CD8-positive, alpha-beta memory T cell (primary cell): Measurements from ENCODE around the gene FMN1. TPM values are rescaled to one million over a fixed set of nuclear protein-coding genes. Genes with fewer than 3 reads are reported as not detected.

ENCODE experiments used
- CTCF ChIA-PET: fragments of 350-600 bp; sonication (Branson Sonifier 250); formaldehyde crosslinking; loops from one replicate; lab custom pipeline; 2021; ENCODE audit warnings: antibody characterized with exemption; lab: Charles Lee
- POLR2A ChIA-PET: fragments of 350-600 bp; sonication (Branson Sonifier 250); formaldehyde crosslinking; loops from one replicate; lab custom pipeline; 2021; ENCODE audit warnings: antibody characterized with exemption; lab: Charles Lee
- DNase-seq, 5 donors: peaks; one replicate each; pipeline versions ENCODE4 v3.0.0 to v3.0.0-alpha.2; 2020 to 2022; ENCODE audit warnings: mixed read lengths in 1 of 5
- H3K27ac ChIP-seq: one replicate; pipeline ENCODE4 v1.7.0; 2013; ENCODE audit warnings: low read depth, mild to moderate bottlenecking, low read length, moderate library complexity
- H3K27me3 ChIP-seq: 2 replicates; pipeline ENCODE4 v1.7.0; 2013; ENCODE audit warnings: low read length, mild to moderate bottlenecking; ENCODE audit not compliant: insufficient read depth, poor library complexity, severe bottlenecking
- H3K36me3 ChIP-seq: 2 replicates; pipeline ENCODE4 v1.7.0; 2013; ENCODE audit warnings: mild to moderate bottlenecking, low read length, moderate library complexity; ENCODE audit not compliant: insufficient read depth
- H3K4me1 ChIP-seq: 2 replicates; pipeline ENCODE4 v1.7.0; 2013; ENCODE audit warnings: mild to moderate bottlenecking, low read length, moderate library complexity; ENCODE audit not compliant: insufficient read depth
- H3K4me3 ChIP-seq: 2 replicates; pipeline ENCODE4 v1.7.0; 2013; ENCODE audit warnings: mild to moderate bottlenecking, low read length
- H3K9me3 ChIP-seq: 2 replicates; pipeline ENCODE4 v1.7.0; 2013; ENCODE audit warnings: mild to moderate bottlenecking, low read length
- H3K27ac Mint-ChIP-seq, 8 donors: one replicate each; pipeline ENCODE4 v1.8.0; 2020 to 2021; ENCODE audit warnings: mixed read lengths in 8 of 8, mild to moderate bottlenecking in 6 of 8, inconsistent platforms in 3 of 8, moderate library complexity in 3 of 8
- H3K27me3 Mint-ChIP-seq, 2 donors: one replicate each; pipeline ENCODE4 v1.8.0; 2020 to 2021; ENCODE audit warnings: mixed read lengths in 2 of 2, mild to moderate bottlenecking in 1 of 2, moderate library complexity in 1 of 2
- H3K36me3 Mint-ChIP-seq, 3 donors: one replicate each; pipeline ENCODE4 v1.8.0; 2020 to 2021; ENCODE audit warnings: mixed read lengths in 3 of 3, inconsistent platforms in 1 of 3, mild to moderate bottlenecking in 1 of 3
- H3K4me1 Mint-ChIP-seq, 3 donors: one replicate each; pipeline ENCODE4 v1.8.0; 2020 to 2021; ENCODE audit warnings: mixed read lengths in 3 of 3, inconsistent platforms in 1 of 3, mild to moderate bottlenecking in 1 of 3
- H3K4me3 Mint-ChIP-seq, 7 donors: one replicate each; pipeline ENCODE4 v1.8.0; 2020 to 2021; ENCODE audit warnings: mixed read lengths in 7 of 7, mild to moderate bottlenecking in 6 of 7, moderate library complexity in 4 of 7, inconsistent platforms in 2 of 7
- H3K9me3 Mint-ChIP-seq, 5 donors: one replicate each; pipeline ENCODE4 v1.8.0; 2020 to 2022; ENCODE audit warnings: mixed read lengths in 5 of 5, mild to moderate bottlenecking in 3 of 5, moderate library complexity in 2 of 5, inconsistent platforms in 1 of 5
- polyA plus RNA-seq: library from polyadenylated mRNA; unstranded; fragments of 300-500 nt; fragmentation: Illumina TruSeq; gene quantifications from one replicate; pipeline ENCODE4 v1.2.3, GENCODE V29; 2021
- total RNA-seq, 2 experiments: library from RNA; stranded (reverse); gene quantifications; one replicate each; pipeline ENCODE4 v1.2.3, GENCODE V29; 2021

FMN1 gene
- total and polyA plus RNA-seq, 3 experiments from 2014 or later, result 0.09 to 0.24 (median 0.11) TPM

GRCh38 chr15:32991619-32992111 is 202.8 kb downstream of the FMN1 start:
- H3K36me3 ChIP-seq, result no peaks in the 10 kb centered on the region
- DNase-seq, result no peak
- Mint-ChIP-seq H3K4me3 (no peak overlapping the region), H3K9me3 (peaks cover 0 to 3% (median 0%) of the 10 kb centered on the region in 5 donors), H3K27me3 (peaks cover 0 to 4% of the 10 kb centered on the region in 2 donors), H3K27ac (no peak overlapping the region), H3K4me1 (no peaks in the 10 kb centered on the region), H3K36me3 (no peaks in the 10 kb centered on the region)
- CTCF ChIA-PET, result no interaction called here
- POLR2A ChIA-PET, result no interaction called here
- H3K27me3 ChIP-seq, result no peaks in the 10 kb centered on the region
- H3K4me3 ChIP-seq, result no peak overlapping the region
- no peaks in the 10 kb centered on the region for H3K4me1 ChIP-seq
- H3K9me3 ChIP-seq, result no peaks in the 10 kb centered on the region
- no peak overlapping the region for H3K27ac ChIP-seq

- no peak overlapping the region for H3K4me3 ChIP-seq
- H3K9me3 ChIP-seq, result no peaks in the 10 kb centered on the region
- Mint-ChIP-seq H3K9me3 (peaks cover 0 to 3% (median 0%) of the 10 kb centered on the region in 5 donors), H3K4me3 (no peak overlapping the region), H3K36me3 (no peaks in the 10 kb centered on the region), H3K4me1 (no peaks in the 10 kb centered on the region), H3K27me3 (peaks cover 0 to 4% of the 10 kb centered on the region in 2 donors), H3K27ac (no peak overlapping the region)
- H3K27me3 ChIP-seq, result no peaks in the 10 kb centered on the region
- ChIA-PET CTCF (no interaction called here), POLR2A (no interaction called here)
- no peak for DNase-seq
- no peaks in the 10 kb centered on the region for H3K36me3 ChIP-seq
- no peaks in the 10 kb centered on the region for H3K4me1 ChIP-seq
- H3K27ac ChIP-seq, result no peak overlapping the region
Observed at GRCh38 chr15:32990071-32990470, 204.4 kb downstream of the FMN1 start.

- Mint-ChIP-seq H3K4me3 (no peak overlapping the region), H3K9me3 (no peaks in the 10 kb centered on the region), H3K27ac (no peak overlapping the region), H3K36me3 (no peaks in the 10 kb centered on the region), H3K4me1 (peaks cover 0 to 11% (median 0%) of the 10 kb centered on the region in 3 donors), H3K27me3 (no peaks in the 10 kb centered on the region)
- Histone ChIP-seq H3K27ac (no peak overlapping the region), H3K4me1 (no peaks in the 10 kb centered on the region), H3K36me3 (no peaks in the 10 kb centered on the region), H3K9me3 (no peaks in the 10 kb centered on the region), H3K27me3 (no peaks in the 10 kb centered on the region), H3K4me3 (no peak overlapping the region)
- ChIA-PET POLR2A (no interaction called here), CTCF (no interaction called here)
- DNase-seq, result no peak
Observed at GRCh38 chr15:32987067-32987466, 207.4 kb downstream of the FMN1 start.

GRCh38 chr15:32986147-32986546 is 208.4 kb downstream of the FMN1 start:
- Mint-ChIP-seq H3K4me1 (peaks cover 0 to 15% (median 0%) of the 10 kb centered on the region in 3 donors), H3K9me3 (no peaks in the 10 kb centered on the region), H3K27ac (no peak overlapping the region), H3K36me3 (no peaks in the 10 kb centered on the region), H3K27me3 (no peaks in the 10 kb centered on the region), H3K4me3 (no peak overlapping the region)
- no peaks in the 10 kb centered on the region for H3K27me3 ChIP-seq
- no peaks in the 10 kb centered on the region for H3K36me3 ChIP-seq
- no peaks in the 10 kb centered on the region for H3K9me3 ChIP-seq
- POLR2A ChIA-PET, result no interaction called here
- no peak overlapping the region for H3K4me3 ChIP-seq
- no peak for DNase-seq
- no peaks in the 10 kb centered on the region for H3K4me1 ChIP-seq
- CTCF ChIA-PET, result no interaction called here
- no peak overlapping the region for H3K27ac ChIP-seq

- H3K9me3 Mint-ChIP-seq, result no peaks in the 10 kb centered on the region
- Histone ChIP-seq H3K36me3 (no peaks in the 10 kb centered on the region), H3K4me3 (no peak overlapping the region), H3K9me3 (no peaks in the 10 kb centered on the region), H3K27me3 (no peaks in the 10 kb centered on the region), H3K4me1 (no peaks in the 10 kb centered on the region), H3K27ac (no peak overlapping the region)
- no peaks in the 10 kb centered on the region for H3K27me3 Mint-ChIP-seq
- H3K27ac Mint-ChIP-seq, result no peak overlapping the region
- POLR2A ChIA-PET, result no interaction called here
- H3K36me3 Mint-ChIP-seq, result no peaks in the 10 kb centered on the region
- H3K4me1 Mint-ChIP-seq, result peaks cover 0 to 15% (median 0%) of the 10 kb centered on the region in 3 donors
- CTCF ChIA-PET, result no interaction called here
- no peak for DNase-seq
- no peak overlapping the region for H3K4me3 Mint-ChIP-seq
Observed at GRCh38 chr15:32983679-32984078, 210.8 kb downstream of the FMN1 start.

- no peaks in the 10 kb centered on the region for H3K27me3 ChIP-seq
- H3K9me3 ChIP-seq, result no peaks in the 10 kb centered on the region
- ChIA-PET CTCF (no interaction called here), POLR2A (no interaction called here)
- no peaks in the 10 kb centered on the region for H3K4me1 ChIP-seq
- no peak overlapping the region for H3K4me3 Mint-ChIP-seq
- H3K27me3 Mint-ChIP-seq, result no peaks in the 10 kb centered on the region
- no peaks in the 10 kb centered on the region for H3K9me3 Mint-ChIP-seq
- no peak overlapping the region for H3K27ac Mint-ChIP-seq
- H3K36me3 Mint-ChIP-seq, result no peaks in the 10 kb centered on the region
- DNase-seq, result no peak
- no peak overlapping the region for H3K4me3 ChIP-seq
- no peak overlapping the region for H3K27ac ChIP-seq
- H3K4me1 Mint-ChIP-seq, result peaks cover 0 to 15% (median 0%) of the 10 kb centered on the region in 3 donors
- no peaks in the 10 kb centered on the region for H3K36me3 ChIP-seq
Observed at GRCh38 chr15:32982001-32982400, 212.5 kb downstream of the FMN1 start.

- Mint-ChIP-seq H3K9me3 (no peaks in the 10 kb centered on the region), H3K4me1 (peaks cover 0 to 15% (median 0%) of the 10 kb centered on the region in 3 donors)
Observed at GRCh38 chr15:32981536-32981935, 213.0 kb downstream of the FMN1 start.

GRCh38 chr15:32979710-32980109 is 214.8 kb downstream of the FMN1 start:
- Mint-ChIP-seq H3K4me1 (peaks cover 0 to 15% (median 0%) of the 10 kb centered on the region in 3 donors), H3K27me3 (no peaks in the 10 kb centered on the region), H3K27ac (no peak overlapping the region), H3K36me3 (no peaks in the 10 kb centered on the region), H3K9me3 (peaks cover 0 to 5% (median 0%) of the 10 kb centered on the region in 5 donors), H3K4me3 (no peak overlapping the region)
- POLR2A ChIA-PET, result no interaction called here
- Histone ChIP-seq H3K27me3 (no peaks in the 10 kb centered on the region), H3K27ac (no peak overlapping the region), H3K4me1 (no peaks in the 10 kb centered on the region), H3K4me3 (no peak overlapping the region), H3K36me3 (no peaks in the 10 kb centered on the region), H3K9me3 (no peaks in the 10 kb centered on the region)
- CTCF ChIA-PET, result no interaction called here
- DNase-seq, result no peak

More at GRCh38 chr15:32981536-32981935, 213.0 kb downstream of the FMN1 start:
- no peaks in the 10 kb centered on the region for H3K27me3 Mint-ChIP-seq
- H3K36me3 ChIP-seq, result no peaks in the 10 kb centered on the region
- H3K4me3 ChIP-seq, result no peak overlapping the region
- H3K27me3 ChIP-seq, result no peaks in the 10 kb centered on the region
- CTCF ChIA-PET, result no interaction called here
- H3K4me3 Mint-ChIP-seq, result no peak overlapping the region
- no peaks in the 10 kb centered on the region for H3K4me1 ChIP-seq
- DNase-seq, result no peak
- POLR2A ChIA-PET, result no interaction called here
- H3K27ac Mint-ChIP-seq, result no peak overlapping the region
- H3K36me3 Mint-ChIP-seq, result no peaks in the 10 kb centered on the region
- H3K27ac ChIP-seq, result no peak overlapping the region
- no peaks in the 10 kb centered on the region for H3K9me3 ChIP-seq
